Coronary artery (tissue), 2 donors: ENCODE results near the gene DSCAM.
A peak's percentile ranks its signal among the peaks of the same experiment; 100 is the strongest.
"Not testable (repeated sequence)": the region's sequence is repeated elsewhere in the genome, so short reads cannot be mapped to it uniquely, and the experiment has no call there.

Source experiments
- DNase-seq: peaks from one replicate; pipeline ENCODE4 v3.0.0-alpha.2; 2017; ENCODE audit warnings: low spot score
- H3K27ac ChIP-seq, 2 donors: fragments of 200-600 bp; sonication (generic); one replicate each; pipeline ENCODE4 v1.5.1; 2016 to 2019
- H3K4me3 ChIP-seq: fragments of 200-600 bp; sonication (generic); 2 replicates; pipeline ENCODE4 v1.5.1; 2016; ENCODE audit warnings: mild to moderate bottlenecking, moderate library complexity
- TF ChIP-seq, protein P1 (sequence below): fragments of 200-600 bp; sonication (generic); IDR thresholded peaks from one replicate; pipeline ENCODE4 v1.5.1; 2019; ENCODE audit warnings: antibody characterized with exemption

The DSCAM gene, protein sequence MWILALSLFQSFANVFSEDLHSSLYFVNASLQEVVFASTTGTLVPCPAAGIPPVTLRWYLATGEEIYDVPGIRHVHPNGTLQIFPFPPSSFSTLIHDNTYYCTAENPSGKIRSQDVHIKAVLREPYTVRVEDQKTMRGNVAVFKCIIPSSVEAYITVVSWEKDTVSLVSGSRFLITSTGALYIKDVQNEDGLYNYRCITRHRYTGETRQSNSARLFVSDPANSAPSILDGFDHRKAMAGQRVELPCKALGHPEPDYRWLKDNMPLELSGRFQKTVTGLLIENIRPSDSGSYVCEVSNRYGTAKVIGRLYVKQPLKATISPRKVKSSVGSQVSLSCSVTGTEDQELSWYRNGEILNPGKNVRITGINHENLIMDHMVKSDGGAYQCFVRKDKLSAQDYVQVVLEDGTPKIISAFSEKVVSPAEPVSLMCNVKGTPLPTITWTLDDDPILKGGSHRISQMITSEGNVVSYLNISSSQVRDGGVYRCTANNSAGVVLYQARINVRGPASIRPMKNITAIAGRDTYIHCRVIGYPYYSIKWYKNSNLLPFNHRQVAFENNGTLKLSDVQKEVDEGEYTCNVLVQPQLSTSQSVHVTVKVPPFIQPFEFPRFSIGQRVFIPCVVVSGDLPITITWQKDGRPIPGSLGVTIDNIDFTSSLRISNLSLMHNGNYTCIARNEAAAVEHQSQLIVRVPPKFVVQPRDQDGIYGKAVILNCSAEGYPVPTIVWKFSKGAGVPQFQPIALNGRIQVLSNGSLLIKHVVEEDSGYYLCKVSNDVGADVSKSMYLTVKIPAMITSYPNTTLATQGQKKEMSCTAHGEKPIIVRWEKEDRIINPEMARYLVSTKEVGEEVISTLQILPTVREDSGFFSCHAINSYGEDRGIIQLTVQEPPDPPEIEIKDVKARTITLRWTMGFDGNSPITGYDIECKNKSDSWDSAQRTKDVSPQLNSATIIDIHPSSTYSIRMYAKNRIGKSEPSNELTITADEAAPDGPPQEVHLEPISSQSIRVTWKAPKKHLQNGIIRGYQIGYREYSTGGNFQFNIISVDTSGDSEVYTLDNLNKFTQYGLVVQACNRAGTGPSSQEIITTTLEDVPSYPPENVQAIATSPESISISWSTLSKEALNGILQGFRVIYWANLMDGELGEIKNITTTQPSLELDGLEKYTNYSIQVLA (N-terminal part only)

DNA sequence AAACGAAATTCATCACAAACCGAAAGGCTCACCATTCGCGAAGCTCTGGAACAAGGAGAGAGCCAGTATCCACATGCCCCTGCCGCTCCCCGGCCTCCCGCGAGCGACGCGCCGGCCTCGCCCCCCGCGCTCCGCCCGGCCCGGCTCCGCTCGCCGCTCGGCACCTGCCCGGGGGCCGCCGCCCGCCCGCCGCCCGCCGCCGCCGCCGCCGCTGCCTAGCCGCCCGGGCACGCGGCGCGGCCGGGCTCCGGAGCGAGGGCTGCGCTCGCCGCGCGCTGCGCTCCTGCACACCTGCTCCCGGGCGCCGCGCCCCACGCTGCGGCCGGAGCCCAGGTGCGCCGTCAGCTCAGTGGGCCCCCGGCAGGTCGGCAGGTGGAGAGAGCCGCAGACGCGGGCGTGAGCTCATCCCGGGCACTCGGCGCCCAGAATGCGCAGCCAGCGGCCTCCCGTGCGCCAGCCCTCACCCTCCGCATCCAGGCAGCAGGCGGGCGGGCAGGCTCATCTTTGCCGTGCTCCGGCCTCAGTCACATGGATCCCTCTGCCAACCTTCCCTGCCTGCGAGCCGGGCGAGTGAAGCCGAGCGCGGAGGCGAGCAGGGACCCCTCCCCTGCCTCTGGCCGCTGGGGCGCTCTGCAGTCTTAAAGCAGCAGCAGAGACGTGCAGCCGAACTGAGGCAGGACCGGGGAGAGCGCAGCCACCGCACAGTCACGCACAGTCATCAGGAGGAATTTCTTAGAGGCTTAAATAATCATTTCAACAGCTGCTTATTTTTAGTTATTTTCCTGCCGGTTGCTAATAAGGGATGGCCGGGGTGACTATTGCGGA, at the start of gene DSCAM:
Gene DSCAM (minus strand): TSS at position 572 of the 825 bp plus-strand sequence. CDS start 497 bp downstream, at position 75.
- TF ChIP-seq, protein P1, sequence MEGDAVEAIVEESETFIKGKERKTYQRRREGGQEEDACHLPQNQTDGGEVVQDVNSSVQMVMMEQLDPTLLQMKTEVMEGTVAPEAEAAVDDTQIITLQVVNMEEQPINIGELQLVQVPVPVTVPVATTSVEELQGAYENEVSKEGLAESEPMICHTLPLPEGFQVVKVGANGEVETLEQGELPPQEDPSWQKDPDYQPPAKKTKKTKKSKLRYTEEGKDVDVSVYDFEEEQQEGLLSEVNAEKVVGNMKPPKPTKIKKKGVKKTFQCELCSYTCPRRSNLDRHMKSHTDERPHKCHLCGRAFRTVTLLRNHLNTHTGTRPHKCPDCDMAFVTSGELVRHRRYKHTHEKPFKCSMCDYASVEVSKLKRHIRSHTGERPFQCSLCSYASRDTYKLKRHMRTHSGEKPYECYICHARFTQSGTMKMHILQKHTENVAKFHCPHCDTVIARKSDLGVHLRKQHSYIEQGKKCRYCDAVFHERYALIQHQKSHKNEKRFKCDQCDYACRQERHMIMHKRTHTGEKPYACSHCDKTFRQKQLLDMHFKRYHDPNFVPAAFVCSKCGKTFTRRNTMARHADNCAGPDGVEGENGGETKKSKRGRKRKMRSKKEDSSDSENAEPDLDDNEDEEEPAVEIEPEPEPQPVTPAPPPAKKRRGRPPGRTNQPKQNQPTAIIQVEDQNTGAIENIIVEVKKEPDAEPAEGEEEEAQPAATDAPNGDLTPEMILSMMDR: no peak
- no peak for DNase-seq
- peak within 1 kb of the TSS; percentile 42 for H3K4me3 ChIP-seq
- no peak within 1 kb of the TSS for H3K27ac ChIP-seq

DNA sequence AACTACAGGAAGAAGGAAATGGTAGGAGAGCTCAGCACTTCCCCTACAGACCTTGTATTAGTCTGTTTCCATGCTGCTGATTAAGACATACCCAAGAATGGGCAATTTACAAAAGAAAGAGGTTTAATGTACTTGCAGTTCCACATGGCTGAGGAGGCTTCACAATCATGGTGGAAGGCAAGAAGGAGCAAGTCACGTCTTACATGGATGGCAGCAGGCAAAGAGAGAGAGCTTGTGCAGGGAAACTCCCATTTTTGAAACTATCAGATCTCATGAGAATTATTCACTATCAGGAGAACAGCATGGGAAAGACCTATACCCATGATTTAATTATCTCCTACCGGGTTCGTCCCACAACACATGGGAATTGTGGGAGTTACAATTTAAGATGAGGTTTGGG, 48.7 kb upstream of the DSCAM start:
- not testable (repeated sequence) for H3K27ac ChIP-seq, H3K4me3 ChIP-seq, DNase-seq

DNA sequence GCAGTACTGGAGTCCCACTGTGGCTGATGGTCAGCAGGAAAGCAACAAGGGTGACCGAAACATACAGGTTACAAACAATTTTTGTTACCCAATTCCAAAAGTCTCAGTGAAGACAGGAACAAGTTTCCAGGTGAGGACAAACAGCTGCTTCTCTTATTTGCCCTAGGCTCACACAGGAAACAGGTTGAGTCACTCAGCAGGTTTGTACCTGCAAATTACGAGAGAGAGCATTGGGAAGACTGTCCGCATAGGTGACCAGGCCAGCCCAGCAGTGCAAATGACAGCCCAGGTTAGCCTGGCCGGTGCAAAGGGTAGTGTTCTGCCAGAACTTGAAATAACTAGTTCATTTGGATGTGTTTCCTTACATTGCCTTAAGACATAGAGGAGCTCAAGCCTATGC, 40.0 kb upstream of the DSCAM start:
- Histone ChIP-seq H3K4me3 (no peak overlapping the region), H3K27ac (no peak overlapping the region)
- TF ChIP-seq, protein P1: no peak
- no peak for DNase-seq

DNA sequence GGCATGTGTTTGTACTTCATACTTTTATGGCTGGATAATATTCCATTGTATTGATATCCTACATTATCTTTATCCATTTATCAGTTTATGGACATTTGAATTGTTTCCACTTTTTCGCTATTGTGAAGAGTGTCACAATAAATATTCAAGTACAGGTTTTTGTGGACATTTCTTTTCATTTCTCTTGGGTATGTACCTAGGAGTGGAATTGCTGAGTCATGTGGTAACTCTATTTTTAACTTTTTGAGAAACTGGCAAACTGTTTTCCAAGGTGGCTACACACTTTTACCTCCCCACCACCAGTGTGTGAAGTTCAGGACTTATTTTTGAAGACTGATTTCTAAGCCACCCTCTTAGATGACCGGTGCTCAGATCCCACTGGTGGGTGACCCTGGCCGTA, 39.0 kb upstream of the DSCAM start:
- Histone ChIP-seq H3K4me3 (no peak overlapping the region), H3K27ac (no peak overlapping the region)
- TF ChIP-seq, protein P1: no peak
- no peak for DNase-seq

DNA sequence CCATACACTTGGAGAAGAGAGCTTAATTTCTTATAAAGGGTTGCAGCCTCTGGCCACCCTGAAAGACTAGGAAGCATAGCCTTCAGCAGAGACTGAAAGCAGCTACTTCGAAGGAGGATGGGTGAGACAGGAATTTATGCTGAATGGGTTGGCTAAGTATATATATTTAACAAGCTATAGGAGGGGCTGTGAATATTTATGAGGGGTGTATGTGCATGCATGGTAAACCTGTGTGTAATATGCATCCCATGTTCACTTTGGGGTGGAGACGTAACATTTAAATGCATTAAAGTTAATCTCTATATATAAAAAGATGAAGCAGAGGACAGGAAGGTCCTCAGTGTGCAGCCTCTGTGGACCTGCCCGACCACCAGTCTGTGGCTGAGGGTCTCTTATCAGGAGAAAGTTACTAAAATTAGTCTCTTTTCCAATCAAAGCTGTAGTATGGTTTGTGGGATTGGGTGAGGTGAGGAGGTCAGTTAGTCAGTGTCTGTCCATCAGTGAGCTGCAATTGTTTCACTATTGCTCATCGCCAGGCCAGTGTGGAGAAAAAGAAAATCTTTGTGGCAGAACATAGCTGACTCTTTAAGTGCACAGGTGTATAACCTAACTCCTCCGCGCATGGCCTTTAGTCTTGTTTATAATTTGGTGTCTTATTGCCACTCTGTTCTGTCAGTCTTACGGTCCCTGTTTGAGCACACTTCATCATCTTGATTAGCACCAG, 35.4 kb upstream of the DSCAM start:
- TF ChIP-seq, protein P1: no peak
- DNase-seq: no peak
- no peak overlapping the region for H3K27ac ChIP-seq

DNA sequence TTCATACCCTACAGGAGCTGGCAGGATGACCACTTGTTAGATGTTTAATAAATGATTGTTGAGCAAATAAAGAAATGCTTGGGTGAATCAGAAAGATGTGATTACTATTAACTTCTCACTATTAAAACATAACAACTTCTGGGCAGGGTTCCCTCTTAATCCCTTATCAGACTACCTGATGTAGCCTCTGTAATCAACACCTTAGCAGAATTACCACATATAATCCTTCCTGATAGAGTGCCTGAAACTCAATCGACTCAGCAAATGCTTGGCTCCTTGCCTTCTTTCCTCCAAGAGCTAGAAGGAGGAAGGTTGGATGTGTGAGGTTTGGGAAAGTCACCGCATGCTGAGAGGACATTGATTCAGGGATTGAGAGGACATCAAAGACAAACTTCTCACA, 34.8 kb upstream of the DSCAM start:
- H3K27ac ChIP-seq: no peak overlapping the region
- TF ChIP-seq, protein P1: no peak
- no peak overlapping the region for H3K4me3 ChIP-seq
- no peak for DNase-seq

More for the DNA sequence above, 35.4 kb upstream of the DSCAM start:
- H3K4me3 ChIP-seq: no peak overlapping the region
